ENCODE data around the gene ATP2A2. TPM values are rescaled to one million over a fixed set of nuclear protein-coding genes. Genes with fewer than 3 reads are reported as not detected.

The ATP2A2 gene
- polyA plus RNA-seq (ENCODE audit: insufficient read length in 12 of 12) = 100 to 1,000 TPM in 11 of 12 donors, not detected in 1; 253 to 764 (median 599) TPM
- long read RNA-seq, donor 1, full-length matches to known transcripts = 4 of 23 reads
- long read RNA-seq, donor 1, partial matches to known transcripts = 19 of 23 reads
- long read RNA-seq, donor 1, other reads (novel, unspliced or antisense) = 0 of 23 reads
- long read RNA-seq, donor 2, full-length matches to known transcripts = 48 of 228 reads
- long read RNA-seq, donor 2, partial matches to known transcripts = 138 of 228 reads
- long read RNA-seq, donor 2, other reads (novel, unspliced or antisense) = 42 of 228 reads
- long read RNA-seq, donor 3, full-length matches to known transcripts = 17 of 146 reads
- long read RNA-seq, donor 3, partial matches to known transcripts = 114 of 146 reads
- long read RNA-seq, donor 3, other reads (novel, unspliced or antisense) = 15 of 146 reads
- long read RNA-seq, donor 4, full-length matches to known transcripts = 15 of 49 reads
- long read RNA-seq, donor 4, partial matches to known transcripts = 29 of 49 reads
- long read RNA-seq, donor 4, other reads (novel, unspliced or antisense) = 5 of 49 reads
- long read RNA-seq, donor 5 = 0 reads
- long read RNA-seq, donor 6, full-length matches to known transcripts = 26 of 109 reads
- long read RNA-seq, donor 6, partial matches to known transcripts = 66 of 109 reads
- long read RNA-seq, donor 6, other reads (novel, unspliced or antisense) = 17 of 109 reads
- long read RNA-seq, donor 7, full-length matches to known transcripts = 18 of 67 reads
- long read RNA-seq, donor 7, partial matches to known transcripts = 38 of 67 reads
- long read RNA-seq, donor 7, other reads (novel, unspliced or antisense) = 11 of 67 reads
- long read RNA-seq, donor 8, full-length matches to known transcripts = 32 of 281 reads
- long read RNA-seq, donor 8, partial matches to known transcripts = 213 of 281 reads
- long read RNA-seq, donor 8, other reads (novel, unspliced or antisense) = 36 of 281 reads
- long read RNA-seq, donor 9, full-length matches to known transcripts = 7 of 442 reads
- long read RNA-seq, donor 9, partial matches to known transcripts = 430 of 442 reads
- long read RNA-seq, donor 9, other reads (novel, unspliced or antisense) = 5 of 442 reads
- long read RNA-seq, donor 10, full-length matches to known transcripts = 42 of 476 reads
- long read RNA-seq, donor 10, partial matches to known transcripts = 308 of 476 reads
- long read RNA-seq, donor 10, other reads (novel, unspliced or antisense) = 126 of 476 reads
- long read RNA-seq, donor 11, full-length matches to known transcripts = 31 of 268 reads
- long read RNA-seq, donor 11, partial matches to known transcripts = 204 of 268 reads
- long read RNA-seq, donor 11, other reads (novel, unspliced or antisense) = 33 of 268 reads

DNA sequence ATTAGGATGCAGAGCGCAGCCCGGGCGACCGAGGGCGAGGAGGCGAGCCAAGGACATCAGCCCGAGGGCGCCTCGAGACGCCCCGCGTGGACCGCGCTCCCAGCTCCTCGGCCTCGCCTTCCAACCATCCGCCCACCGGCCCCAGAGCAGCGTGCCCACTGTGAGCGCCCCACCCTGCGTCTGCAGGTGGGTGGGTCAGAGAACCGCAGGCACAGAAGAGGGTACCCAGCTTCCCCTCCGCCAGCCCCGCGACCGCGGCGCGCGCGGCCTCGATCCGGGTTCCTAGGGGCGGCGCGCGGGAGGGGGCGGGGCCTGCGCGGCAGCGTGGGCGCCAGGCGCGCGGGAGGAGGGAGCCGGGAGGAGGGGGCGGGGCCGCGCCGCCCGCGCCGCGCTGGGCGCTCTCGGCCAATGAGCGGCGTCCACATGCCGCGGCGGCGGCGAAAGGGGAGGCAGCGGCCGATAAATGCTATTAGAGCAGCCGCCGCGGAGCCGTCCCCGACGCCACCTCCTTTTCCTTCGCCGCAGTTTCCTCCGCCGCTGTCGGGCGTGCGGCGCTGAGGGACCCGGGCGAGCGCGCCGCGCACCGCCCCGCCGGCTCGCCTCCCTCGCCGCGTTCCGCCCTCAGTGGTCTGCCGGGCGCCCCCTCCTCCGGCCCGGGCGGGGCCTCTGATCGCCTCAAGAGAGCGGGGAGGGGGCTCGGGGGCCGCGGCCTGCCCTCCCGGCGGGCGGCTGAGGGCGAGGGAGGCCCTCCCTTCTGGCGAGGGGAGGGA lies at the start of gene ATP2A2:
TSS of gene ATP2A2 (plus strand) at position 469 of the 770 bp plus-strand sequence. CDS start 543 bp downstream, outside the sequence.
- peak; percentile 88 for DNase-seq

DNA sequence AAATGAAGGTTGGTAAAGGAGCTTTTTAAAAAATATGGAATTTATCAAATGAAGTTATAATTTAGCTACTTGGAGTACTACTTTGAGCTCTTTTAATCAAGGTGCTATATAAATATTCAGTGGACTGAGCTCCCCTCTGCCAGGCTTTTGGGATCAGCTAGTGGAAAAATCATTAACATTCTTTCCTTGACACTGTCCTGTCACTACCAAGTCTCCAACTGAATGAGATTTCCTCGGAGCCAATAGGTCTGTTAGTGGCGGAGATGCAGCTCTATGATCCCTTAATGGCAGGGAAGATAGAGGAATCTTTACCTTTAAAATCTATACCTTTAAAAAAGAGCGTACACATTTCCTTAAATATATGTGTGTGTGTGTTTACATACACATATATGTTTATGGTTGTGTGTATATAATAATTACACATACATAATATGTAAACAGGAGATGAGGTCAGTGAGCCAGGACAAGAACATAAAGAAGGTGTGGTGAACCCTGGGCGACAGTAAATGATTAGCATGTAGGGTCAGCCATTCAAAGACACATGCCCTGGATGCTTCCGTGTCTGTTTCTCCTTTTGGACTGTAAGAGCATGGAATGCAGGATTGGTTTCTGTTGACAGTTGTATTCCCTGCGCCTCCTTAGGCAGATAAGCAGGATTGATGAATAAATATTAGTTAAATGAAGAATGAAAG lies 47.7 kb upstream of the ATP2A2 start:
- no peak for DNase-seq

DNA sequence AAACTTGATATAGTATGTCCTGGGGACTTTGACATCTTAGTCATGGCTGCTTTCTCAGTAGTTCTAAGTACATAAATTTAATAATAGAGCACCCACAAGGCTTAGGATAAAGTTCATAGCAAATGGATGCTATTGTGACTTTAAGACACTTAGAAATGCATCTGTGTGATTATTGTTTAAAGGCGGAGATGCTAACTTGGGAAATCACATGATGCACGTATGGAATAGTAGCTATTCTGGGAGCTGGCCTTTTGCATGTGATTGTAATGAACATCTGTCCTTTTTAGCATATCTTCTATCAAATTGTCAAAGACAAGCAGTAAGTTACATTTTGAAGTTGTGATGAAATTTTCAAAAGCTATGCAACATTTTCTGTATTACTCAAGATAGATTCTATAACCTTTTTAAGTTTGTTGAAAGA lies 46.7 kb upstream of the ATP2A2 start:
- no peak for DNase-seq

DNA sequence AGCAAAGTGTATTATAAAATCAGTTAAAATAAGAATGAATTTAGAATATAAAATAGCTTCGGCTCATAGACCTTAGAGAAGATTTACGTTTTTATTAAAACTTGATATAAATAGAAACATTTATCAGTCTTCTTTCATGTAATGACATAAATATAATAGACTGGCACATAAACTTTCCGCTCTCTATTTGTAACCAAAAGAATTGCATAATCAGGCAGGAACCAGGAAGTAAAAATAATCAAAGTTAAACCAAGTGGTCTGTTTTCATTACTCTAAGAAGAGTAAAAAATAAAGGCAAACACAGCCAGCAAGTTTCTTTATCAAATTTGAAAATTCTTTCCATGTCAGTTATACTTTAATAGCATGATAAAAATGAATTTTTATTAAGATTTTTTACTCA lies 46.3 kb upstream of the ATP2A2 start:
- DNase-seq = no peak

DNA sequence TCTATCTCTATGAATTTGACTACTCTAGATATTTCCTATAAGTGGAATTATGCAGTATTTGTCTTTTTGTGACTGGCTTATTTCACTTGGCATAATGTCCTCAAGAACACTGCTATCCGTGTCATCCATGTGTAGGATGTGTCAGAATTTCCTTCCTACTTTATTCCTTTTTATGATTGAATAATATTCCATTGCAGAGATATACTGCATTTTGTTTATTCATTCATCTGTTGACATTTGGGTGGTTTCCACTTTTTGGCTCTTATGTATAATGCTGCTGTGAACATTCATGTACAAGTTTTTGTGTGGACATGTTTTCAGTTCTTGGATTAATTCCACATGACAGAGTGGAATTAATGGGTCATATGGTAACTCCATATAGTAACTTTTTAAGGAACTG lies 45.7 kb upstream of the ATP2A2 start:
- no peak for DNase-seq

DNA sequence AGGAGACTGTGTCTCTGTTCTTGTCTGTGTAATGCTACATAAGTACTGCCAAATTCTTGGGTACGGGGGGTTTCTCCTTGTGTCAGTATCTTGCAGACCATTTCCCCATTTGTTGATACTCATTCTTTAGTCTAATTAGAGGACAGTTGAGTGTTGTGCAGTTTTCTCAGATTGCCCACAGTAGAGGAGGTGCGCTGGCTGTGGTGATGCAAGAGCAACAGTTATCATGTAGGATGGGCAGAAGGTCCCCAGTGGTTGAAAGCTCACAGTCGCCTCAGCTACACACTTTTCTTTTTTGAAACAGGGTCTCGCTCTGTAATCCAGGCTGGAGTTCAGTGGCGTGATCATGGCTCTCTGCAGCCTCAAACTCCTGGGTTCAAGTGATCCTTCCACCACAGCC lies 37.8 kb upstream of the ATP2A2 start:
- no peak for DNase-seq

DNA sequence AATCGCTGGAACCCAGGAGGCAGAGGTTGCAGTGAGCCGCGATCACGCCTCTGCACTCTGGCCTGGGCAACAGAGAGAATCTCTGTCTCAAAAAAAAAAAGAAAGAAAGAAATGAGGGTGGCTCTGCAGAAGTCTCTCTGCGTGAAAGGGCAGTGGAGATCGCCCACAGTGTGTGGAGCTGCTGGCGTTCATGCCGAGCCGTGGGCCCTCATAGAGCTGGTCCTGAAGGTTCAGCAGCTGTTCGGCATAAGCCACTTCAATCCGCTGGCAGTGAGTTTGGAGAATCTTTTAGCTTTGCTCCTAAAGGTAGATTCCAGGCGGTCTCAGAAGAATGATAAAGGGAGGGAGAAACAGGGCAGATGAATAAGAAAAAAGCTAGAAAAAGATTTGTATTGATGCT lies 36.7 kb upstream of the ATP2A2 start:
- DNase-seq = no peak

DNA sequence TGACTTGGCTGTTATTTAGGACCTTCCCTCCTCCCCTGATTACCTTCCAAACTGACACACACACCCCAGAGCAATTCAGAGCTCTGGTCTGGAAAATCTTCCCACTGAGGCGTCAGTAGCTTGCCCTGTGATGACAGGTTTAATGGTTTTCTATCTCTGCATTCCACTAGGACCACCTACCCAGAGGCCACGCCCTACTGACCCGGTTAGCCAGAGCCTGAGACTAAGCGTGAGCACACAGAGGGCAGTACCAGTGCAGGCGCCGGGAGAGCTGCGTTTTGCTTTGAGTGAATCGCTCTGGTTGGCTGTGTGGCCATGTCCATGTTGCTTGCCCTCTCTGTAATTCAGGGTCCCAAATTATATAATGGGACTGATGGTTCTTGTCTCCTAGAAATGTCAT lies 36.2 kb upstream of the ATP2A2 start:
- DNase-seq = no peak

DNA sequence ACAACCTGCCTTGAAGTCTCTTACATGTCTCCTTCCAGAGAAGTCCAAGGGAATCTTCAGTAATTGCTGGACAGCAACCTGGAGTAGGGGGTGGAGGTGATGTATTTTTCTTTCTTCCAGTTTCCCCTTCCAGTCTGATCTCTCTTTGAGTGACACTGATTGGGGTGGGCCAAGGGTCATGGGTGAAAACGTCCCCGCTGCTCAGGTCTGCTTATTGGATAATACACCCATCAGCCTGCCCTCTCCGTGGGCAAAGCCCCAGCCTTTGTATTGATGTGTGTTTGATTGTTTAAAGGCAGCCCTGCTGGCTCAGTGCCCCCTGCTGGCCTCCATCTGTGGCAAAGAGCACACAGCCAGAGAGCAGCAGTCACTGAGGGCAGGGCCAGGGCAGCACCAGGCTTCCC lies 35.7 kb upstream of the ATP2A2 start:
- DNase-seq = no peak

DNA sequence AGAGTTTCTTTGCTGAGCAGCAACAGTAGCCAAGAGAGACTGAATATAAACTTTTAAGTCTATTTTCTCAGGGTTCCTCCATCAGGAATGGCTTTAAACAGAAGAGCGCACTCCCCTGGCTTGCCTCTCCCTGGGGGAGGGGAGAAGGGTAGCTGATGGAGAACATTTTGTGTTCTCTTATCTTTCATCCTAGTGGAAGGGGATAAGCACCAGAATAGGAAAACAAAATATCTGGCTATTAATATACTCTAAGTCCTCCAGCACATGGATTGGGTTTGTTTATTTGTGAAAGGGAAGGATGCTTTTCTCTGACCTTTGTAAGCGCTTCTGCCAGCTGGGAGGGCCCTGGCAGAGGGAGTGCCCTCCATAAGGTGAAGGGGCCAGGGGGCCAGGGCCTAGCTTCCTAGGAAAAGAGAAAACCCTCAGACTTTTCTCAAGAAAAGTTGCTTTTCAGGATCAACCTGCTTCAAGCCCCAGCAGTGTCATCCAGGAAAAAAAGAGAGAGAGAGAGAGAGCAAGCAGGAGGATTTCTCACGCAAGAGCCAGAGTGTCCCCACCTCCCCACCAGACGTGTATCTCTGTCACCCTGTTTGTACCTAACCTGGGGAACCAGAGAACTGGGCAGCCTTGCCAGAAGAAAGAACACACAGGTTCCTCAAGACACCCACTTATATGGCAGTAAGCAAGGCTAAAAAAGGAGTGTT lies 34.3 kb upstream of the ATP2A2 start:
- no peak for DNase-seq

DNA sequence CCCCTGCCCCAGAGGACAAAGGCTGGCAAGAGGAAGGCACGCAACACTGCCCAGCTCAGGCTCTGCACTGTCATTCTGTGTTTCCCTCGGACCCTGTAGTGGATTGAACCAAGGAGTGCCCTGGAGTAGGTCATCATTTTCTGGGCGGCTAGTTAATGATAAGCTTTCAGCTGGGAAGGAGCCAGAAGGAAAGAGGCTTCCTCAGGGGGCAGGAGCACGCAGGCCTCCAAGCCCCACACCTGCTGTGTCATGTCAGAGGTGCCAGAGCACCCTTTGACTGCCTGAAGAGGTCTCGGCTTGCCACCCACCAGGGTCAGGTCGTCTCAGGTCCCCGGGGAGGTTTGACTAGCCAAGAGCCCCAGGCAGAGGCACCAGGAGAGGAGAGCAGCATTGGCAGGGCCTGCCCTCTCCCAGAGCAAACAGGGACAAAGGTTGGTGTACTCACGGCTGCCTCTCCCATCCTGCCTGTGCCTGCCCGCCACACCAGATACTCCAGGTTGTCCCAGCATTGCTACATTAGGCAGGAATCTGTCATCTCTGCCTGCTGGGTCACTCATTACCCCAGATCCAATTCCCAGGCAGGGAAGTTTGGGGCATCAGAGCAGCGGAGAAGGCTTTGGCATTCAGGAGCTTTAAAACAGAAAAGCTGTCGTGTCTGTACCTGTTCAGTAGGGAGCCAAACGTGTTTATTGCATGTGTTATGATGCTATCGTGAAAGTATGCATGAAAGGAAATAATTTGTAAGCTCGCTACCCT lies 33.5 kb upstream of the ATP2A2 start:
- DNase-seq = no peak

DNA sequence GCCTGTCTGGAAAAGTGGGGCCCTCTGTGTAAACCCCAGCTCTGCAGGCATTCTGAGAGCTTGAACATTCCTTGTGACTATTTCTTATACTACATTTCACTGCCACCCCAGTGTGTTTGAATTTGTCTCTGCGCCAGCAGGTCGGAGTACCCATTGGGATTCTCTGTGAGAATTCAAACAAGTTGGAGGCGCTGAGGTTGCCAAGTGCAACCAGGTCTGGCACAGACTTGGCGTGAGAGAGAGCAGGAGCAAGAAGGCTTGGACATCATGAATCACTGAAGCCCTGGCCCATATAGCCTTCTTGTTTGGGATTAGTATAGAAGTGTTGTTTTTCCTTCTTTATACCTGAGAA lies 33.0 kb upstream of the ATP2A2 start:
- no peak for DNase-seq

DNA sequence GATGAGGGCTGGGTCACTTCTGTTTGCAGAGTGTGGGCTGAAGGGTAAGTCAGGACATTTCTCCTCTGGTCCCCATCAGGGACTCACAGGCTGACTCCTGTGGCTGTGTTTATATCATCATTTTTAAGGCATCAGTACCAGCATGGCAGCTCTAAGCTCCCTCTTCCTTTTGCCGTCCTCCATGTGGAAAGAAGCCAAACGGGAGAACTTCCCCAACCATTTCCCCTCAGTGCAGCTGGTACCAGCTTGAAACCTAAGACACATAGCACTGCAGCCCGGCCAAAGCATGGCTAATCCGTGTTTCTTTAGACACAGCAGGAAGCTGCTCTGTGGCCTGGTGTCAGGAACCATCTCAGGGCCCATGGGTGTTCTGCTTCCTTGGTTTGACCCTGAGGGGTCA lies 31.9 kb upstream of the ATP2A2 start:
- DNase-seq = no peak

DNA sequence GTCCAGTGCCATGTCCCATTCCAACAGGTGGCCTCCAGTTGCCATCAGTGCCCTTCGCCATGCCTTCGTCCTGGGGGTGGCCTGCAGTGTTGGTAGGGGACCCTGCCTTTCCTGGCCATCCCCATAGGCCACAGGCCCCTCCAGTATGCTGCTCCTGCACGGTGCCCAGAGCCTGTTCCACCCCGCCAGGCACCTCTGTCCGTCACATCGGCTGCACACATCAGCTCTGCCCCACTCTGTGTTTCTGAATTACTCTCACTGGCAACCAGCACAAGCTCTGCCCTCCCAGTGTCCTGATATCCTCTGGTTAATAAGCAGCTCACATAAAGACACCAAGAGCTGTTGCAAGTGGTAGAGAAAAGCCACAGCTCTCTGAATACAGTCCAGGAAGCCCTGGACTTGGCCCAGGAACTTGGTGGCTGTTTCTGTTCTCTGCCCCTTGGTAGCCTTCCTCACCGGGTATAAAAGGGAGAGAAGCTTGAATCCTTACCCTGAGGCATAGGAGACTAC lies 31.3 kb upstream of the ATP2A2 start:
- DNase-seq = no peak

DNA sequence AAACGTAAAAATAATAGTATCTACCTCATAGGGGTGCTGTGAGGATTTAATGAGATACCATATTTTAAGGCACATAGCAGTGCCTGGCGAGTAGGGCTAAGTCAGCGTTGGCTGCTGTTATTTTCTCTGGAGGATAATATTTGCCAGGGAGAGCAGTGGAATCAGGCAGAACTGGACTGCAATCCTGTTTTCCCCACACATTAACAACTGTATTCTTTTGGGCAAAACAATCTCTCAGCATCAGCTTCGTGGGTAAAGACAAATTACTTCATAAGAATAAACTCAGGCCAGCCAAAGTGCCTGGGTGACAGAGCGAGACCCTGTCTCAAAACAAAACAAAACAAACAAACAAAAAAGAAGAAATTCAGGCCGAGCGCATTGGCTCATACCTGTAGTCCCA lies 29.7 kb upstream of the ATP2A2 start:
- DNase-seq = no peak

DNA sequence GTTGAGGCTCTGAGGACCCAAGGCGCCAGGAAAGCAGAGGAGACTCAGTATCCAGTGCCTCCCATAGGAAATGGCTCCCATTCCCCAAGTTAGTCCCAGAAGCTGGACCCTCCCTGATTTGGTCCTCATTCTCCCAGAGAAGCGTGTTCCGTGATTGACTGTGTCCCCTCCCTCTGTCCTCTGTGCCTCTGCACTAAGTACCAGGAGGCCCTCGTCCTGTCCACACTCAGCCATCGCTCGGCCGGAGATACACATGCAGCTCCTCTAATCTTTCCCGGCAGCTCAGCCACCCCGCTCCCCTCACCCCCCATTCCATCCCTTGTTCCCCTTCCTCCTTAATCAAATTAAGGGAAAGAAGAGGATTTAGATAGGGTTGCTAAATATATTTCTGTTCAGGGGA lies 28.3 kb upstream of the ATP2A2 start:
- DNase-seq = no peak

DNA sequence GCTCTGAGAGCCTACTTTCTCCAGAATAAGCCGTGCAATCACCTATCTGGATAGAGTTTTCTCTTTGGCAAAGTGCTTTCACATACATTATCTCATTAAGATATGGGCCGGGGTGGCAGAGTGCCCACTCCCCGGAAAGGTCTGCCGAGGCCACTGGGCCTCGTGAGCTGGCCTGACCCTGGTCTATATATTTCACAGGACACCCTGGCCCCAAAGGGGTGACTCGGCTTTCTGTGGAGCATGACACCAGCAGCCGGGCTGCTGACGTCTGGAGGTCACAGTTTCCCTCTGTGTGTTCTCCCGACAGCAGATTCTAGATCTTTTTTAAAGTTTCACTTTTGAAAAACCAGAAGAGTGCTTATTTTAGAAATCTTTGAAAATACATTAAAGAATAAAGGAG lies 27.9 kb upstream of the ATP2A2 start:
- DNase-seq = no peak

DNA sequence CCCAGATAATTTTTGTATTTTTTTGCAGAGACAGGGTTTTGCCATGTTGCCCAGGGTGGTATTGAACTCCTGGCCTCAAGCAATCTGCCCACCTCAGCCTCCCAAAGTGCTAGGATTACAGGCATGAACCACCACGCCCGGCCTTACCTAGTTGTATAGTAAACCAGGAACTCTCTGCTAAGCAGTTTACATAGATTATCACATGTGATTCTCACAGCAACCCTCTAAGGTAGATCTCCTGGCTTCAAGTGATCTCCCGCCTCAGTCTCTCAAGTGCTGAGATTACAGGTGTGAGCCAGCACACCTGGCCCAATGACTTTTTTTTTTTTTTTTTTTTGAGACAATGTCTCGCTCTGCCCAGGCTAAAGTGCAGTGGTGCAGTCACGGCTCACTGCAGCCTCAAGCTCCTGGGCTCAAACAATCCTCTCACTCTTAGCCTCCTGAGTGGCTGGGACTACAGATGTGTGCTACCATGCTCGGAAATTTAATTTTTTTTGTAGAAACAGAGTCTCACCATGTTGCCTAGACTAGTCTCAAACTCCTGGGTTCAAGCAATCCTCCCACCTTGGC lies 26.0 kb upstream of the ATP2A2 start:
- no peak for DNase-seq

Measured in muscle of arm (tissue), 14 donors.